NCI-H345 treated with DMSO at 0.1 percent for 48 hours (cell line): ENCODE measurements around the gene TMEM106B.
"Not testable (repeated sequence)": the region's sequence is repeated elsewhere in the genome, so short reads cannot be mapped to it uniquely, and the experiment has no call there.

Source experiments
- DNase-seq: peaks from one replicate; lab custom pipeline; 2025; ENCODE audit not compliant: unreplicated experiment; lab: John Stamatoyannopoulos, UW

Gene TMEM106B

DNA sequence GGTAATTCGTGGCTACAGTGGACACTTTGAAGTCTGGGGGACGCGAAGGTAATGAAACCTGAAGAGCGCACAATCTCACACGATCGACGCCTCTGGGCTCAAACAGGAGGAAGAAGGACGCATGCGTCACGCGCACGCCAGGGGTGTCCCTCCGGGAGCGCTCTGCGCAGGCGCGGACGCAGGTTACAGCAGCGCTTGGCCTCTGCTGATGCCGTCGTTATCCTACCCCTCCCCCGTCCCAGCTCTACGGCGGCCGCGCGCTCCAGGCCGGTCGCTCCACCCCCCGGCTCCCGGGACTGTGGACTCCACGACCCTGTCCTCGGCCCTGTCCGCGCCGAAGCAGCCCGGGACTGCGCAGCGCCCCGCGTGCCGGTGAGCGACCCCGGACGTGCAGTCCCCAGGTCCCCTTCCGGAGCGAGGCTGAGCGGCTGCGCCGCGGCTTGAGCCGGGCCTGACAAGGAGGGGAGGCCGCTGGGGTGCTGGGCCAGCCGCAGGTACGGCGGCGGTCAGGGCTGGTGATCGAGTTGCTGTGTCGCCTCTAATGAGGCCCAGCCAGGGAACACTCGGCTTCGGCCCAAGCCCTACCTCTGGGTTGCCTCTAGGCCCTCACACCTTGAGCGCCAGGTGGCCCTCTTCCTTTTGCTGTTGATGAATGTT is at the start of gene TMEM106B:
TMEM106B (plus strand) TSS at position 241 of the 657 bp plus-strand sequence. CDS start 3,517 bp downstream, outside the sequence.
- peak; percentile 96 for DNase-seq

DNA sequence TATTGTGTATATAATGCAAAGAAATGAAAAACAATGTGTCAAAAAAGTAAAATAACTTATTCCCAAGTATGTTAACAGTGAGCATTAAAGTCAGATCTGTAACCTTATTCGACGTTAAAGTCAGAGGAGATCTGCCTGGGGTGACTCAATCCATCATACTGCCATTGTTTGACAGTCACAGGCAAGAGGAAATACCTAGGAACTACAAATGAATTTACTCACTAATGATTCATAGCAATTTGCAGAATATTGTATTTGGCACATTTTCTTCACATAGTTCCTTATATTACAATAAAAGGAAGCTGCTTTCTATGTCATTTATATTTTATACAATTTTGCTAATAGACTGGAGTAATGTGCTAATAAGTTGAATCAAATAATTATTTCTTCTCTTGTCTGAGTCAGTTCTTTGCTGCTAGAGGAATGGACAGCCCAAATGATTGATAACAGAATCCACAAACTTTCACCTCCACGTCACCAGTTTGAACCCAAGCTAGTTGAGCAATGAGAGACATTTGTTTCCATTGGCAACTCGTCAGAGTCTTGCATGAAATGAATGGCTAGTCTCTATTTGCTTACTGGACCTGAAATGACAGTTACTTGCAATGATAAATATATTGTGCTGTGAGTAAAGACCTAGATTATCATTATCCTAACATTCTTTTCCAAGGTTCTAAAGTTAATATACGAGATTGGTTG is 48.5 kb upstream of the TMEM106B start:
- no peak for DNase-seq

DNA sequence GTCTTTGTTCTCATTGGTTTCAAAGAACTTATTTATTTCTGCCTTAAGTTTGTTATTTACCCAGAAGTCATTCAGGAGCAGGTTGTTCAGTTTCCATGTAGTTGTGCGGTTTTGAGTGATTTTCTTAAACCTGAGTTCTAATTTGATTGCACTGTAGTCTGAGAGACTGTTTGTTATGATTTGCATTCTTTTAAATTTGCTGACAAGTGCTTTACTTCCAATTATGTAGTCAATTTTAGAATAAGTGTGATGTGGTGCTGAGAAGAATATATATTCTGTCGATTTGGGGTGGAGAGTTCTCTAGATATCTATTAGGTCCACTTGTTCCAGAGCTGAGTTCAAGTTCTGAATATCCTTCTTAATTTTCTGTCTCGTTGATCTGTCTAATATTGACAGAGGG is 43.0 kb upstream of the TMEM106B start:
- DNase-seq: not testable (repeated sequence)

DNA sequence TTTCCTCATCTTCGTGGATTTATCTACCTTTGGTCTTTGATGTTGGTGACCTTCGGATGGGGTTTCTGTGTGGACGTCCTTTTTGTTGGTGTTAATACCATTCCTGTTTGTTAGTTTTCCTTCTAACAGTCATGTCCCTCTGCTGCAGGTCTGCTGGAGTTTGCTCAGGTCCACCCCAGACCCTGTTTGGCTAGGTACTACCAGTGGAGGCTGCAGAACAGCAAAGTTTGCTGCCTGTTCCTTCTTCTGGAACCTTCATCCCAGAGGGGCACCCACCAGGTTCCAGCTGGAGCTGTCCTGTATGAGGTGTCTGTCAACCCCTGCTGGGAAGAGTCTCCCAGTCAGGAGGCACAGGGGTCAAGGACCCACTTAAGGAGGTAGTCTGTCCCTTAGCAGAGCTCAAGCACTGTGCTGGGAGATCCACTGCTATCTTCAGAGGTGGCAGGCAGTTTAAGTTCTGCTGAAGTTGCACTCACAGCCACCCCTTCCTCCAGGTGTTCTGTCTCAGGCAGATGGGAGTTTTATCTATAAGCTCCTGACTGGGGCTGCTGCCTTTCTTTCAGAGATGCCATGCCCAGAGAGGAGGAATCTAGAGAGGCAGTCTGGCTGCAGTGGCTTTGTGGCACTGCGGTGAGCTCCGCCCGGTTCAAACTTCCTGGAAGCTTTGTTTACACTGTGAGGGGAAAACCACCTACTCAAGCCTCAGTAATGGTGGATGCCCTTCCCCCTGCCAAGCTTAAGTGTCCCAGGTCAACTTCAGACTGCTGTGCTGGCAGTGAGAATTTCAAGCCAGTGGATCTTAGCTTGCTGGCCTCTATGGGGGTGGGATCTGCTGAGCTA is 40.9 kb upstream of the TMEM106B start:
- not testable (repeated sequence) for DNase-seq

DNA sequence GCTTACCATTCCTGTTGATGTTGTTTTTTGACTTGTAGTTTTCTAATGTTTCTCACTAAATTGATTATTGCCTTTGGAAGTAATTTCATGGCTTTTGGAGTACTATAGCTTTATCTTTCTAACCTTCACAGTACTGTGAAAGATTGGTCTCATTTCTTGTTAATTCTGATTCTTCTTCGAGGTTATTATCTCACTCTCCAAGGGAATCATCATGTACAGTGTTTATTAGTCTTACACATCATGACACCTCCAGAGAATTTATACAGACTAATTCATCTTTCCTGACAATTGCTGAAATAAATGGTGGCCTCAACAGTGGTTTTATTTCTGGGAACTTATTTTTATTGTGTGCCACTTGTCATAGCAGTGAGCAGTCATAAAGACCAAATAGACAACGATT is 37.4 kb upstream of the TMEM106B start:
- DNase-seq: no peak

DNA sequence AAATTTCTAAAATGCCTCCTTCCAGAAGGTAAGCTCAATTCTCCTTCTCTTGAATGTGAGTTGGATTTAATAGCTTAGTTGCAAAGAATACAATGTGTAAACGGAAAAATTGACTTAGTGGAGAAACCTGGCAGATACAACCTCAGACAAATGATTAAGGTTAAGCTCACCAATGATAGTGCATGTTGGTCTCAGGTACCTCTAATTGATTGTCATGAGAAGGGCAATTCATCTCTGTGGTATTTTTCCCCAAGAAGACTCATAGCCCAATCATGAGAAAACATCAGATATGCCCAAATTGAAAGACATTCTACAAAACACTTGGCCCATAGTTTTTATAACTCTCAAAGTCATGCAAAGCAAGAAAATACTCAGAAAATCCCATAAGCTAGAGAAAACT is 36.2 kb upstream of the TMEM106B start:
- no peak for DNase-seq

DNA sequence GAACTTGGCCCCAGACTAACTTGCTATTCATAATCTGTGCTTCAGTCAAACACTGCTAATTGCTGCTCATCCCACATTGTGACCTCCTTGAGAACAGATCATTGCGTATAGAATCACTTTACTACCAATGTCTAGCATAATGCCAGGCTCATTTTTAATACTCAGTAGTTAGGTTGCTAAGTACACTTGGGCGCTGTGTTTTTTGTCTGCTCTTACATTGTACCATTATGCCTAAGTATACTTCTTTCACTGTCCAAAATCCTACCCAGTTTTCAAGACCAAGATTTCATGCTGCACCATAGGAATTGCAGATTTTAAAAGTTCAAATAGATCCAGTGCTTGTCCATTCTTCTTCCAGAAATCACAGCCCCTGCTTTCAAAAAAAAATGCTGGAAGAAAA is 32.8 kb upstream of the TMEM106B start:
- DNase-seq: no peak

DNA sequence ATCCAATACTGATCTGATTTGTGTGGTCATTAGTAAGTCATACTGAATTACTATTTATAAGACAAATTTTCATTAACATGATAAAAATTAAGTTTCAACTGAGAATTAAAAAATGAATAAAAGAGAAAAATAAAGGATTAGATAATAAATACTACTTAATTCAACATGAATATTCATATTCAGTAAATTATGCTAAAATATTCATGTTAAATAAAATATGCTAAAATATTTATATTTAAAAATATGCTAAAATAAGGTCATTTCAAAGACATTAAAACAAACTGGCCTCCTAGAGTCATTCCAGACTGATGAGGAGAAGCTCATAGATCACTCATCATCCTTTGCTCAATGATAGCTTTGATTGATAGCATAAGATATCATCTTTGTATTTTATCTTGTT is 16.7 kb upstream of the TMEM106B start:
- DNase-seq: no peak

DNA sequence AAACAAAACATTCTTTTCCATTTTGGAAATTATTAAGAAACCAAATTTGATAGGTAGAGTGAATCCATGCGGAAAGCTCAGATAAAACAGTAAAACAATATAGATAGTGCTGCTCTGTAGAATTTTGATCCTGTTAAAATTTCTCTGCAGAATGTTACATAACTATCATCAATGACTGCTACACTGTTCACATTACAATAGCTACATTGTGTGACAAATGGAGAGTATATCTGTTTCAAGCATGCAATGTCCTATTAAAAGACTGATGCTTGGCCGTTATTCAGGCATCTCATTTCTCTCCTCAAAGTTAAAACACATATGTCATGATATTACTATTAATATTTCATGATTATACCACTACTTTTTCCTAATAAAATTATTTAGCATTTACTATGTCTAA is 14.7 kb upstream of the TMEM106B start:
- no peak for DNase-seq

DNA sequence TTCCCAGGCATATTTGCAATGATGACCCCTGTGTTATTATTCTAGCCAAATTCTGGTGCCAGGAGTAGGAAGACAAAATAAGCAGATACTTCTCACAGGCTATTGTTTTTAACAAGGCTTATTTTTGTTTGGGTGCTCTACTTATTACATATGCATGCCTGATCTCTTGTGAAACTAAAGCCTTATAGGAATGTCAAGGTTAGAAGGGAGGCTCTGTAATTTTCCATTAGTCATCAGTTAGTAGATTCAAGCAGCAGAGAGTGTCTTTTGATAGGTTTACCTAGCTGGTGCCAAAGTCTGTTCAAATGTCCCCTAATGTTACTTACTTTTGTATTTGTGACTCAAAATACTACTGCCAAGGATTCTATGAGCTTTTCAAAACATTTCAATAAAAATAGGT is 11.7 kb upstream of the TMEM106B start:
- no peak for DNase-seq

DNA sequence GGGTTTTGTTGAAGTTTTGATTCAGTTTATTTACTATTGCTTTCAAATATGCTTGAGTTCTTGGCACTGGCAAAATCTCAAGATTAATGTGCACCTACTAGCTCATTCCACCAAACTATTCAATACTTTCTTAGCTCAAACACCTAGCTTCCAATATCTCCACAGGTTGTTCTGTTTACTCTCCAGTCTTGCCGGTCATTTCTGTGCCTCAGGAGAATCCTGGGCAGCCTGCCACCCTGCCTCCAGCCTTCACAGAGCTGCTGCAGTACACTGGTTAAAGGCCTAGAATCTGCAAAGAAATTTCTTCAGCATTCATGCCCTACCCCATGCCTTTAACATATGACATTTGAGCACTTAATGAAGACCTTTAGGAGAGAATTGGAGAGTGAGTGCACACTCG is 4.0 kb upstream of the TMEM106B start:
- DNase-seq: no peak

DNA sequence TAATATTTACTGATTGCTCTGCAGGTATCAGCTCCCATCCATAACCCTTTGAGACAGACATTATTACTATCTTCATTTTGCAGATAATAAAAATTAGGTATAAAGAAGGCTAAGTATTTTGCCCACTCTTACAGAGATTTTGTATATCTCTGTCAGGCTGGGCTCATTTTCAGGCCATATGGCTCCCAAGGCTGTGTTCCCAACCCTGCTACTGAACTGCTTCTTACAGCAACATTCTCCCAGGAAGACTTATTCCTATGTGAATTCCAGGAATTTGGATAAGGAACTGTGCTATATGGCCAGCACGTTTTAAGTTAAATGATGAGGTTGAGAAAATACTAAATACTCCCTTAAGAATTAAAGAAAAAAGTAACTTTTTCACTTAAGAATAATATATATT is 1.9 kb upstream of the TMEM106B start:
- no peak for DNase-seq

DNA sequence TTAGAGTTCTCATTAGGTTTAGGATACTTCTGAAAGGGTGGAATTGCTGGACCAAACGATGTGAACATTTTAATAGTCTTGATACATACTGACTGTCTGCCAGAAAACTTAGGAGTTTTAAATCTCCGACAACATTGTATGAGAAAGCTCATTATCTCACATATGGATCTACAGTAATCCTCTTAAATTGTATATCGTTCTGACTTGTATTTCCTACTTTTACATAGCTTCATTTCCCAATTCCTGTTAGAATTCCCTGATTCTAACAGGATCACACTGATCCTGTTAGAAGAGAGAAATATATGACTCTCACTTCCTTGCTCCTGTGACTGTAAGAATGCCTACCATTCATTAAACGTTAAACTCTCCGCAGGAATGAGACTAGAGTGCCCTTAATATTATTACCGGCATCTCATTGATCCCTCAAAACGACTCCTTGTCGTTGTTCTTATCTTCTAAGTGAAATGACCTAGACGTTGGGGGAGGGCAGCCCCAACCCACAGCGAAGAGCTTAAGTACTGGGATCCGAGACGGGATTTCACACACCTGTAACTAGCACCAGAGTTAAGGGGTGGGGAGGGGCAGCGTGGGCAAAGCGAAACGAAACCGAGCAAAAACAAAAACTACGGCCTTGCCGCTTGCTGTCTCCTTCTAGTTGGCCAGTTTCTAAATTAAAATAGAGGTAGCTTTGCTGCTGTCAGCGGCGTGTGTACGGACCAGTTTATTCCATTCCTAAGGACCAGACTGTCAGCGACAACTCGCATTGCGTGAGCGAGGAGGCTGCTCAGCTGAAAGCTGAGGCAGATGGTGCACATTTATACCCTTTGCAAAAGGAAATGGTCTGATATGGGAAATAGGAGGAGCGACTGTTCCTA is 678 bp upstream of the TMEM106B start:
- no peak for DNase-seq

DNA sequence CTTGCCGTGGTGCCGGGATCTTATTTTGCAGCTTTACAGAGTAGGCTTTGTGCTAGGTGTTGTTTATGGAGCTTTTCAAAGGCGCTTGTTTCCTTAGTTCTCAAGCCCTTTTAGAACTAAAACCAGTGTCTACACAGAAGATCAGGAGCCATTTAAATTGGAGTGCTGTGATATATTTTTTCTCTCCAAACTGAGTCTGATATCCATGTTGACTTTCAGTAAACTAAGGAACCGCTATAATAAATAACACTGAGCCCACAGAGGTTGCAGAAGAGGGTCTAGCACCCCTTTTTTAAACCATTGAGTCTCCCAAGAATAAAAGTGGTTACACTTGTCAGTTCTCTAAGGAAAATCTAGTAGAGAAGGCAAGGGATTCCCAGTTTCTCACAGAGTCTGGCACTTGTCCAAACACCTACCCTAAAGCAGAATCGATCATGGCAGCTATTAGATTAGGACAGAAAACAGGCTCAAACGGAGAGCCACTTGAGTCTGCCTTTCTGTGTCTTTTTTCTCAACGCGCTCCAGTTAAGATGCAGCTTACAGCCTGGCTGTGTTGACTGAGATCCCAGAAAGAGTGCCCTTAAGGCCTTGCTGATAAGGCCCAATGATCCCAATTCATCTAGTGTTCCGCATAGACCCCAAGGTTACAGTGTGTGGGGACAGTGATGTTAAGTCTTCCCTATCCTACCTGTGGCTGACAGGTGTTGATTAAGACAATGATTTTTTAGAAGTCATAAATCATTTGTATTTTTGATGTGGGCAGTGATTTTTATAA is 804 bp downstream of the TMEM106B start:
- peak; percentile 81 for DNase-seq

DNA sequence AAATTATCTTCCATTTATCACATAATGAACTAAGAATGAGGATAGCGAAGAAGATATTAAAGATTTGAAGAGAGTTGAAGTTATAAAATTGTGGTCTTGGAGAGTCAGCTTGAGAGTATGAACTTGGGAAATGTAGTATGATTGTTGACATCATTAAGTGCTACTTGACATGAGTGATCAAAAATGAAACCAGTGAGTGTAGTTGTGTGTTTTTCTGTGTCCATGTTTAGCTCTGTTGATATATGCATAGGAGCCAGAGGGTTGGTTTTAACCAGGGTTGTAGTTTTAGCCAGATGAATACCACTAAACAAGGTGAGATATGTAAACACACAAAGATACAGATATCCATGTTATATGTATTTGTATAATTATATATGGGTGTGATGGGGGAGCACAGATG is 6.2 kb downstream of the TMEM106B start:
- no peak for DNase-seq

DNA sequence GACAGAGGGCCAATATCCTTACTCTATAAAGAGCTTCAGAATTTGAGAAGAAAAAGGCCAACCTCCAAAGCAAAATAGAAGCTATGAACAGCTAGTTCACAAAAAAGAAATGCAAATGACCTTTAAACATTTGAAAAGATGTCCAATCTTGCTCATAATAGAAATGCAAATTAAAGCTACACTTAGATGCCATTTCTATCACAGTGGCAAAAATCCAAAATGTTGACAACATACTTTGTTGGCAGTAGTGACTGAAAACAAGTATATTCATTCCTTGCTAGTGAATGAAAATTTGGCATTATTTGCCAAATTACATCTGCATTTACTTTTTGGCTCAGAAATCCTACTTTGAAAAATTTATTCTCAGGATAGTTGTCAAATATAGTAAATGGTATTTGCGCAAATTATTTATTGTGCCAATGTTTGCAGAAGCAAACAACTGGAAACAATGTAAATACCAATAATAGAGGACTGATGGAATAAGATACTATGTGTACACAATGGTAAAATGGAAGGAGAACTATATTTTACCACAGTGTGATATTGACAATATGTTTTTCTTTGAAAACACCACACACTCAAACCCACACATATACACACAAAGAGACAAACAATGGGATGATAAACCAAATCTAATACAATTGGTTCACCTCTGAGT is 9.4 kb downstream of the TMEM106B start:
- DNase-seq: no peak

DNA sequence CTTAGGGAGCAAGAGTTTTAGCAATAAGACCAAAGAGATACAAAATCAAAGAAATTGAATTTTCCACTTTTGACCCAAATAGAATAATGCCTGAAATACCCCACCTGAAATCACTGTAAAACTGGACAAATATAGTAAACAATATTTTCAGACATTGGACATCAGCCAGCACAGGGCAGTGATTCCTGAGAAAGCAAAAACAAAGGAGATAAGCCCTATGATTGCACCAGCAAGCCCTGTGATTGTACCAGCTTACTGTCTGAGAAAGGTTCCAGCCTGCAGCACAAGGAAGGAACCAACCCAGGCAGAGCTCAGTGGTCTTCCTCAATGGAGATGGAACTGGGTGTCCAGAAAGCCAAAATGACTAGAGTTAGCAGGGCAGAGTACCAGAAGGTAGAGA is 10.3 kb downstream of the TMEM106B start:
- DNase-seq: no peak

DNA sequence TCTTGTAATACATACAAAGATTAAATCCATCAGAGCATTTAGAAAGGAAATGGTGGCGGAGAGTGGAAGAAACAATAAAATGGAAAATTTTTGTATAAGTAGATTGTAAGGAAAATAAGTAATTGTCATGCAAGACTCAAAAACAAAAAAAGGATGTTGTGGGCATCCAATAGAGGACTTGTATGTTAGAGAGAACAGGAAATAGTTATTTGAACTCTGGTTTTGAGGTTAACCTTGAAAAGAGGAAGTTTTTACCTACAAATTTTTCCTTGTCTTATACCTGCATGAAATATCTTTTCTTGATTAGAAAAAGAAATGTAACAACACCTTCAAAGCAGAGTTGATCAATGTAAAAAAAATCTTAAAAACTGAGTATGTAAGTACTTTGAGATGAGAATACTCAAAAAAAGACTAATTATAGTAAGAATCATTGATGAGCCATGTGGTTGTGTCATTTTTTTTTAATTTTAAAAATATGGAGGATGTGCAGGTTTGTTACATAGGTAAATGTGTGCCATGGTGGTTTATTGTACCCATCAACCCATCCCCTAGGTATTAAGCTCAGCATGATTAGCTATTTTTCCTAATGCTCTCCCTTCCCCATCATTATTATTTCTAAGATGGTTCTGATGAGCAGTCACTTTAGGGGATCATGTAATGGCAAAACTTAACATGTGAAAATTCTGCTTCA is 11.9 kb downstream of the TMEM106B start:
- DNase-seq: no peak

DNA sequence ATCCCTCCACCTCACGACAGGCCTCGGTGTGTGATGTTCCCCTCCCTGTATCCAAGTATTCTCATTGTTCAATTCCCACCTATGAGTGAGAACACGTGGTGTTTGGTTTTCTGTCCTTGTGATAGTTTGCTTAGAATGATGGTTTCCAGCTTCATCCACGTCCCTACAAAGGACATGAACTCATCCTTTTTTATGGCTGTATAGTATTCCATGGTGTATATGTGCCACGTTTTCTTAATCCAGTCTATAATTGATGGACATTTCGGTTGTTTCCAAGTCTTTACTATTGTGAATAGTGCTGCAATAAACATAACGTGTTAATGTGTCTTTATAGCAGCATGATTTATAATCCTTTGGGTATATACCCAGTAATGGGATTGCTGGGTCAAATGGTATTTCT is 13.9 kb downstream of the TMEM106B start:
- DNase-seq: not testable (repeated sequence)
